B cell (primary cell): ENCODE results near the gene SEPTIN7.

Experiments
- EZH2 ChIP-seq: IDR thresholded peaks from 2 replicates; pipeline ENCODE4 v1.6.1; 2012; ENCODE audit warnings: borderline replicate concordance, low read depth, mild to moderate bottlenecking, moderate library complexity, low read length; ENCODE audit not compliant: insufficient read depth, poor library complexity, severe bottlenecking
- TF ChIP-seq, protein P1 (sequence below): fragments of 200-600 bp; IDR thresholded peaks from one replicate; pipeline ENCODE4 v1.8.0; 2022; ENCODE audit warnings: antibody characterized with exemption, mild to moderate bottlenecking

DNA sequence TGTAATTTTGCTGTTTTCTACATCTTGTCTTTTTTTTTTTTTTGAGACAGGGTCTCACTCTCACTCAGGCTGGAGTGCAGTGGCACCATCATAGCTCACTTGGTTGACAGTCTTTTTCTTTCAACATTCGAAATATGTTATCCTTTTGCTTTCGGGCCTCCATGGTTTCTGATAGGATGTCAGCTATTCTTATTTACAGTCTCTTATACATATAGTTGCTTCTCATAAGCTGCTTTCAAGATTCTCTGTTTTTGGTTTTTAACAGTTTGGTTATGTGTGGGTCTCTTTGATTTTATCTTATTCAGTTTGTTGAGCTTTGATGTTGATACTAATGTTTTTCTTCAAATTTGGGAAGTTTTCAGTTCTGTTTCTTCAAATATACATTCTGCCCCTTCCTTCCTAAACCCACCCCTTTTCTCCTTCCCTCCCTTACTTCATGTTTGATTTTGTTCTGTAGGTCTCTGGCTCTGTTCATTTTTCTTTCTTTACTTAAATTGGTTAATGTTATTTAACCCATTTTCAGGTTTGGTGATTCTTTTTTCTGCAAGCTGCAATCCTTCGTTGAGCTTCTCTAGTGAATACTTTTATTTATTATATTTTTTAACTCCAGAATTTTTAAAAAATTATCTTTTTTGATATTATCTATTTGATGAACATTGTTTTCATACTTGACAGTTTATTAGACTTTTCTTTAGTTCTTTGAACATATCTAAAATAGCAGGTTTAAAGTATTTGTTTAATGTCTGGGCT is 19.3 kb downstream of the SEPTIN7 start:
- TF ChIP-seq, protein P1, sequence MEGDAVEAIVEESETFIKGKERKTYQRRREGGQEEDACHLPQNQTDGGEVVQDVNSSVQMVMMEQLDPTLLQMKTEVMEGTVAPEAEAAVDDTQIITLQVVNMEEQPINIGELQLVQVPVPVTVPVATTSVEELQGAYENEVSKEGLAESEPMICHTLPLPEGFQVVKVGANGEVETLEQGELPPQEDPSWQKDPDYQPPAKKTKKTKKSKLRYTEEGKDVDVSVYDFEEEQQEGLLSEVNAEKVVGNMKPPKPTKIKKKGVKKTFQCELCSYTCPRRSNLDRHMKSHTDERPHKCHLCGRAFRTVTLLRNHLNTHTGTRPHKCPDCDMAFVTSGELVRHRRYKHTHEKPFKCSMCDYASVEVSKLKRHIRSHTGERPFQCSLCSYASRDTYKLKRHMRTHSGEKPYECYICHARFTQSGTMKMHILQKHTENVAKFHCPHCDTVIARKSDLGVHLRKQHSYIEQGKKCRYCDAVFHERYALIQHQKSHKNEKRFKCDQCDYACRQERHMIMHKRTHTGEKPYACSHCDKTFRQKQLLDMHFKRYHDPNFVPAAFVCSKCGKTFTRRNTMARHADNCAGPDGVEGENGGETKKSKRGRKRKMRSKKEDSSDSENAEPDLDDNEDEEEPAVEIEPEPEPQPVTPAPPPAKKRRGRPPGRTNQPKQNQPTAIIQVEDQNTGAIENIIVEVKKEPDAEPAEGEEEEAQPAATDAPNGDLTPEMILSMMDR: no peak
- no peak for TF ChIP-seq EZH2
